HPDE6-E6E7 (cell line): ENCODE results near the gene HYDIN.

Experiments
- DNase-seq: peaks from one replicate; pipeline ENCODE4 v3.0.0; 2011; ENCODE audit warnings: missing footprints; ENCODE audit errors: extremely low spot score

Gene HYDIN

GRCh38 chr16:70789595-70790447 is 440.7 kb downstream of the HYDIN start:
- DNase-seq, result no peak

DNA sequence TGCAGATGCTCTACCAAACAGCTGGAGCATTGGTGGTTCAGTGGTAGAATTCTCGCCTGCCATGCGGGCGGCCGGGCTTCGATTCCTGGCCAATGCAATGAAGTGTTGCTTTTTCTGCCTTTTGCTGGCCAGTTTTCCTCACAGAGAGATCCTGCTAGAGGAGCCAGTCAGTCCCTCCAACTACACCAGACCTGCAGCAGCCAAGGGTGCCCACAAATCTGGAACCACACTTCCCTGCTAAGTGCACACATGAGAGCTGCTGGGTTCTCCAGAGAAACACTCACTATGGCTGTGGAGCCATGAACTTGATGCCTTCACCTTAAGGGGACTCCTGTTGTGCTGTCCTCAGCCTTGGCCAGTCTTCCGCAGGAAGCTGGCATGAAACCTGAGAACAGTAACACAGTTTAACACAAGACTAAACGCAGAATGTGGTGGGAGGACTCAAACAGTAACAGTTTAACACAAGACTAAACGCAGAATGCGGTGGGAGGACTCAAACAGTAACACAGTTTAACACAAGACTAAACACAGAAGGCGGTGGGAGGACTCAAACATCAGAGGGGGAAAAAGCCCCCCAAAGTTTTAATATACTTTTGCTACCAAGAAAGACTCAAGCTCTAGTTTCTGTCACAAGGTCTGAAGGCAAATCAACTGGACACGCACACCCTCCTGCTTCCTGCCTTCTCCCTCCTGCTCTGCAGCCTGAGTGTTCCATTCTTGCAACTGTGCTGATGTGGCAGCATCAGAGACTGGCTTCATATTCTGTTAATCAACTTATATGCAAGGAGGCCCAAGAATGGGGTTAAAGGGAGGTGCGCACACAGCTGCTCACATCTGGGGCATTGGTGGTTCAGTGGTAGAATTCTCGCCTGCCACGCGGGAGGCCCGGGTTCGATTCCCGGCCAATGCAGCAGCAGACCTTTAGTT is 441.6 kb downstream of the HYDIN start:
- DNase-seq, result no peak

DNA sequence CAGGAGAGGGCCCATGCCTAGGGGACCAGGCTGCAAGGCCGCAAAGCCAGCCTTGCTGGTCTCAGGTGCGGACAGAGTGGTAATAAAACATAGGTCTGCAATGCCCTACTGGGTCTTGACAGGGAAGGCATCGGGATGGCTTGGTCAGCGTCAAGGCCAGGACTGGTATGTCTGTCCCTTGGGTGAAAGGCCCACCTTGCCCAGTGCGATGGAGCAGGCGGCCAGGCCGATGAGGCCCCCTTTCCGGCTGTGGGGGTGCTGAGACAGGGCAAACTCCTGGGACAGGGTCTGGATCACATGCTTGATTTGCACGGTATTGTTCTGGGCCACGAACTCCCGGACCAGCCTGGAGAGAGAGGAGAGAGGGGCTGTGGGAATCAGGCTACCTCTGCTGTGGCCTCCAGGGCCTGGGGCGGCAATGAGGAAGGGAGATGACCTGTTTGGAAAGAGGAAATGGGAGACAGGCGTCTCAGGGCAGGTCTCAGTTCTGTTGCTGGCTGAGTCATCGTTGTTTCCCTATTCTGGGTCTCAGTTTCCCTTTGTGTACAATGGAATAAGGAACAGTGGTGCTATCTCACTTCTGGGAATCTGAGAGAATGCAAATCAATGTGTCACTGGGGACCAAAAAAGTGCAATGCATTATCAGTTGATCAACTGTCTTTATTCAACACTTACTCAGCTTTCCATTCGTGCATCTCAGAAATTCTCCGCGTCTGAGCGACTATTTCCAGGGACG is 444.3 kb downstream of the HYDIN start:
- no peak for DNase-seq

GRCh38 chr16:70784692-70785555 is 445.6 kb downstream of the HYDIN start:
- DNase-seq, result no peak

DNA sequence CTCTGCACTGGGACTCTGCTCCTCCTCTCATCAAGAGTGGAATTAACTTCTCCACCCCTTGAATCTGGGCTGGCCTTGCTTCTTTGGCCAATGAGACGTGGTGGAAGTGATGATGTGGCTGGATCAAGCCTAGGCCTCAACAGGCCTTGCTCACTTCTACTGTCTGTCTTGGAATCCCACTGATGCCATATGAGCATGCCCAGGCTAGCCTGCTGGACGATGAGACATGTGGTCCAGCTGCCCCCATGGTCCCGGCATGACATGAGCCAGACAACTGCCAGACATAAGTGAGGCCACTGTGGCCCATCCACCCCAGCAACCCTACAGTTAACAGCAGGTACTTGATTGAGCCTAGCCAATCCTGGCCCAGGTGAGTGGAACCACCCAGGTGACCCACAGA is 448.3 kb downstream of the HYDIN start:
- no peak for DNase-seq

DNA sequence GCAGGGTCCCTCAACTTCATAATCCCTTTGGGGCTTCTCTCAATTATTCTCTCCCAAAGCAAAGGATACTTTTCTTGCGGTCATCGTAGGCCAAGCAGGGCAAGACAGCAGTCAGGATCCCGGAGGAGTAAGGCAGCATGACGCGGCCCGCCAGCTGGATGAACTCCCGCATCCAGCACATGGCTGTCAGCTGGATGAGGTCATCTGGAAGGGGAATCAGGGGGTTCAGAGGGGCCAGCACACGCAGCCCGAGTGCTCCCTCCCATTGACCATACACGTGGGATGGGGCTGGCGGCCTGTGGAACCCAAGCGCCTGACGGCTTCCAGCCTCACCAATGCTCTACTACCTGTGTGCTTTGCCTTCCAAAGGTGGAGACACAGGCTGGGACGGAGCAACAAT is 448.7 kb downstream of the HYDIN start:
- no peak for DNase-seq

GRCh38 chr16:70780546-70780945 is 450.0 kb downstream of the HYDIN start:
- DNase-seq, result no peak

GRCh38 chr16:70779361-70779760 is 451.2 kb downstream of the HYDIN start:
- DNase-seq, result no peak

- DNase-seq, result peak; percentile 94
These were observed 451.6 kb downstream of the HYDIN start for GRCh38 chr16:70778901-70779309.

DNA sequence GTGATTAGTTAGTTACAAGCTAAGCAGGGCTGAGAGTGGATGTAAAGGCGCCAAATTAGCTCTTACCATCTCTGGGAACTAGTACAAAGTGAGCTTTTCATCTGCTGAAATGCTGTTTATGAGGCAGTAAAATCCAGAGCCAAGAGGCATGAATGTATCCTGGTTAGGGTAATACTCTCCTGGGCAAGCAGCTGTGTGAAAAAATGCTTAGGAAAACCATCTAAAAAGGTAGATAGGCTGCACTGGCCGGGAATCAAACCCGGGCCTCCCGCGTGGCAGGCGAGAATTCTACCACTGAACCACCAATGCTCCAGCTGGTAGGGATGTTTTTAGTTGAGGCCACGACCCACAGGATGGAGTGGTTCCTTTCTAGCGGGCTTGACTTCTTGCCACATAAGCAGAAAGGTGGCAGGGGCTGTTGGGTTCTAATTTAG is 452.5 kb downstream of the HYDIN start:
- DNase-seq, result no peak

GRCh38 chr16:70777496-70777895 is 453.0 kb downstream of the HYDIN start:
- DNase-seq, result no peak

GRCh38 chr16:70775399-70775798 is 455.1 kb downstream of the HYDIN start:
- no peak for DNase-seq

DNA sequence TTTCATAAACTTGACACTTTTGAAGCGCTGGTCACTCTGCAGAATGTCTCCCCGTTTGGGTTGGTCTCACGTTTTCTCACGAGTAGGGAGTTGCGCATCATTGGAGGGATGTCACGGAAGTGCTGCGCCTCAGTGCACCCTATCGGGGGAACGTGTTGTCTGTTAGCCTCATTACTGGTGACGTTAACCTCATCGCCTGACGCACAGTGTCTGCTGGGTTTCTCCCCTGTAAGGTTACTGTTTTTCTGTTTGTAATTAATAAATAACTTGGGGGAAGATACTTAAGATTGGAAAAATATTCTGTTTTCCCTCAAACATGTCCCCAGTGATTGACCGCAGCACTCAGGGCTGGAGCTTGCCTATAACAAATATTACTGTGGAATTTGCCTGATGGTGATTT is 456.3 kb downstream of the HYDIN start:
- DNase-seq, result no peak

GRCh38 chr16:70772493-70772892 is 458.0 kb downstream of the HYDIN start:
- DNase-seq, result no peak

GRCh38 chr16:70770626-70771552 is 459.6 kb downstream of the HYDIN start:
- DNase-seq, result peak; percentile 77

GRCh38 chr16:70770291-70770625 is 460.3 kb downstream of the HYDIN start:
- DNase-seq, result no peak

DNA sequence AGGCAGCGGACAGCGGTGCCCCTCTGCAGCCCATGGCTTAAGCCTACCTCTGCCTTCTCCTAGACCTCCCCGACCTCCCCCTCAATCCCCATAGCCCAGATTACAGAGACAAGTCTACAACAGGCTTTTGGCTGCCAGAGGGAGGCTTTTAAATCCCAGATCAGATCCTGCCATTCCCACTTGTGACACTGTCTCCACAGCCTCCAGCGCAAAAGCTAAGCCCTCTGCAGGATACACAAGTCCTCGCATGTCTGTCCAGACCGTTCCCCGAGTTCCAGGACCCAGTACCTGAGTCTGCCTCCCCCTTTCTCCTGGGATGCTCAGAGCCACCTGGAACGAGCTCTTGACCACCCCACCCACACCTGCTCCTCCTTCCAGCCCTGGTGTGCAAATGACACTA is 460.8 kb downstream of the HYDIN start:
- no peak for DNase-seq

GRCh38 chr16:70769131-70769530 is 461.4 kb downstream of the HYDIN start:
- DNase-seq, result no peak

- no peak for DNase-seq
These were observed 462.3 kb downstream of the HYDIN start for GRCh38 chr16:70768203-70768580.
